Left renal pelvis (tissue), 4 donors: ENCODE data around the gene EEIG1. TPM values are rescaled to one million over a fixed set of nuclear protein-coding genes. Genes with fewer than 3 reads are reported as not detected.
A peak's percentile ranks its signal among the peaks of the same experiment; 100 is the strongest.

Source experiments
- DNase-seq, 4 donors: peaks; one replicate each; pipeline ENCODE4 v3.0.0-alpha.2; 2013; ENCODE audit warnings: low read depth in 4 of 4, low spot score in 3 of 4
- polyA plus RNA-seq, 4 donors: library from polyadenylated mRNA; unstranded; fragments of 120-200 nt; gene quantifications; one replicate each; pipeline ENCODE4 v1.2.1, GENCODE V29; 2013; ENCODE audit not compliant: insufficient read length in 4 of 4

Gene EEIG1
- polyA plus RNA-seq, 4 donors = 32.3 to 45.6 (median 36.8) TPM

DNA sequence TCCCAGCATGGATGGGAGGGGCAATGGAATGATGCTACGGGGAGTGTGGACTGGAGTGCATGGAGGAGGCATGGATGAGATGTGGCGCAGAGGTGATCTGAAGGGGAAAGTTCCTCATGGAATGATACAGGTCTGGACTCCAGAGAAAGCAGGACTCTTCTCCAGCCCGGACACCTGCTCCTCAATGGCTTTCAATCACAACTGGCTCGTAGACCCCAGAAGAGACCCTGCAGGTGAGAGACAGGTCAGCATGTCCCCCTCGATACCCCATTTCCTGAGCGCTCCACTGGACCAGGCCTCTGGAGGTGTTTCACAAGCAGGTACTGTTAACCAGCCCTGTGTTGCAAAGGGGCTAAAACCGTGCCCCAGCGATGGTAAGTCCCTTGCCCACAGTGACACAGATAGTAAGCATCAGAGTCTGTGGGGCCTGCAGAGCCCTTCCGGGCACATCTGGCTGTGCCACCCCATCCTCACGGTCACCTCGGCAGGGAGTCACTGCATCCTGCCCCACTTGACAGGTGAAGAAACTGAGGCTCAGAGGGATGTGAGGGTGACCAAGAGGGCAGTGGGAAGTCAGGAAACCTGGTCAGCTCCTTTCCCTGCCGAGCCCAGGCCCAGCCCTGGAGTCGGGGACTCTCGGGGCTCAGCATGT lies 37.7 kb downstream of the EEIG1 start:
- no peak for DNase-seq

DNA sequence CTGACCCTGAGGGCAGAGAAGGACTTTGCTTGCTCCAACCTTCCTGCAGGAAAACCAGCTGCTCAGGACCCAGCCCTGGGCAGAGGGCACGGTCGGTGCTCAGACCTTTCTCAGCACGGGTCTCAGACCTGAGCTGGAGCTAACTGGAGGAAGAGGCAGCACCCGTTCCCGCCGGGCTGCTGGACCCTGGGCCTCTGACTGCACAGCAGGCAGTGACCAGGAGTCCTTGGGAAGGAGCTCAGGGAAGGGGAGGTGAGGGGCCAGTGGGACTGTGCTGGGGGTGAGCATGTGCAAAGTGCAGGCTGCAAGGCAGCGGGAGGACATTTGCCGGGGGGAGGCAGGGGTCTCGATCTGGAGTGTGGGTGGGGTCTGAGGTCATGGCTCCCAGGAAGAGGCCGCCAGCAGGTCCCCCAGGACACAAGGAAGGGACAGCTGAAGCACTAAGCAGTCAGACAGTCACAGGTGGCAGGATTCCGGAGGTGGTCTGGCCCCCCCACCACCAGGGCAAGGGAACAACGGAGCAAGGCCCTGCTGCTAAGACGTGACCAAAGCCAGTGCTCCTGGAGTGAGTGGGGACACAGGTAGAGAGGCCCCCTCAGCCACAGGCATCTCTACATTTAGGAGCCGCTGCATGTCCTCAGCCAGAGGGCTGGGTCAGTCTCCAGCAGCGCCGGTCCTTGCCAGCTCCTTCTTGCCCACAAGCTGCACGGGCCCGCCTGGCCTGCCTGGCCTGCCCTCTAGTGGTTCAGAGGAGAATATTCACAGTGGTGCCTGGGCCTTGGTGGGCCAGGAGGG lies 38.4 kb downstream of the EEIG1 start:
- DNase-seq = no peak

GRCh38 chr9:127941961-127942215 lies 38.9 kb downstream of the EEIG1 start:
- DNase-seq = no peak

DNA sequence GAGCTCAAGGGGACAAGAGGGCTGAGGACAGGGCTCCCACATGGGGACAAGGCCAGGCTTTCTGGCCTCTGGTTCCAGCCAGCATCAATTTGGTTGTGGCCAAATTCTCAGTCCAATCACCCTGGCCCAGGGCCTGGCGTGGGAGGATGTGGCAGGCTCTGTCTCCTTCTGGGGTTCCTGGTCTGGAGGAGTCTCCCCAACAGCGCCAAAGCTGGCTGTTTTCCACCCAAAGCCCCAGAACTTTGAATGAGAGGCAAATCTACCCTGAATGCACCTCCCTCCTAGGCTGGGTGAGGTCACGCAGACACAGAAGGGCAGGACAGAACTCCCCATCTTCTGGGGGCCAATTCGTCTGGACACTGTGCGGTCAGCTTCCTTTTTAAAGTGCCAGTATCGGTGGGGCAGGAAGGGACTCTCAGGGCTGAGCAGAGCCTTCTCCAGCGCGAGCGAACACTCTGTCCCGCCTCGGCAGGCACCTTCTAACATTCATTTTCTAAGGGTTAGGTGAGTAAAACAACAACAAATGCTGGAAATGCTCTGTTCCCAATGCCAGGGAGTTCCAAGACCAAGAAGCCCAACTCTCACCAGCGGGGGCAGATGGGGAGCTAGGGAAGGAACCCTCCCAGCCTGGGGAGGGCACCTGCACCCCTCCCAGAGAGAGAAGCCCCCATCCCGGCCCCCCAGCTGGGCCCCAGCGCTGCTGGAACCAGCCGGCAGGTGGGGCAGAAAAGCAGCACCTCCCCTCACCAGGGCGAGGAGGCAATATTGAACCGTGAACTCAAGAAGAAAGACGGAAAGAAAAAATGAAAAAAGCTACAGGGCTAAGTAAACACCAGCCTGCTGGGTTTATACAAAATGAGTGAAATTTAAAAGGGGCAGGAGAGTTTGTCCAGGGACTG lies 39.5 kb downstream of the EEIG1 start:
- DNase-seq = no peak

DNA sequence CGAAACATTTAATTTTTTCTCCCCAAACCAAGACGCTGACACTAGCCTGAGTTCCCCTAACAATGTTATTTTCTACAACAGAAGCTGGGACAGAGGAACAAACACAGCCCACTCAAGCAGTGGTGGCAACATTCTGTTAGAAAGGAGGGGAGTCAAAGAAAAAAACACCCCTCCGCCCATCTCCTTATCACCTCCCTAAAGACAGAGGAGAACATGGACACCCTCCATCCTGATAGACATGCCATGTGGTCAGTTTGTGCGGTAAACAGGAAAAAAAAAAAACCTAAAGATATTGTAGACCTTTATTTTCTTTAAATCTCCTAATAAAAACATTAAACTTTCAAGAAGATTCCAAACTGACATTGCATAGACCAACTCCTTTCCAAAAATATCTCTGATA lies 40.2 kb downstream of the EEIG1 start:
- DNase-seq = no peak

DNA sequence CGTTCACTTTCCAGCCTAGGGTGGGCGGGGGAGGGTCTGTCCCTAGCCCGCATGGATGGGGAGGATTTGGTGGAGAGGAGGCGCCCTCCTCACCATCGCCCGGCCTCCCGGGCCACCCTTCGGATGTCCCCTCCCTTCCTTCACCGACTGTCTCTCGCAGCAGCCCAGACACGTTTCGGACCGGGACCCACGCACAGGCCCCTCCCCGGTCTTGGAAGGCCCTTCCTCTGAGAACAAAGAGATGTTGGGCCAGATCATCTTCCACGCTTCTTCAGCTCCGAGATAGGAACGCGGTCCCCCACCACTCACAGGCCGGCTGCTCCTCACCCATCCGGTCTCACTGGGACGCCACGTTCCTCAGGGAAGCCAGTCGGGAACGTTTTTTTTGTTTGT lies 42.5 kb downstream of the EEIG1 start:
- no peak for DNase-seq

- peak; percentile 62 to 77 (median 76) for DNase-seq
These were observed 43.1 kb downstream of the EEIG1 start, which contains the start of gene DPM2 for GRCh38 chr9:127937388-127938297. Gene DPM2 (minus strand): TSS chr9:127937854. CDS start chr9:127937820, 34 bp downstream.

DNA sequence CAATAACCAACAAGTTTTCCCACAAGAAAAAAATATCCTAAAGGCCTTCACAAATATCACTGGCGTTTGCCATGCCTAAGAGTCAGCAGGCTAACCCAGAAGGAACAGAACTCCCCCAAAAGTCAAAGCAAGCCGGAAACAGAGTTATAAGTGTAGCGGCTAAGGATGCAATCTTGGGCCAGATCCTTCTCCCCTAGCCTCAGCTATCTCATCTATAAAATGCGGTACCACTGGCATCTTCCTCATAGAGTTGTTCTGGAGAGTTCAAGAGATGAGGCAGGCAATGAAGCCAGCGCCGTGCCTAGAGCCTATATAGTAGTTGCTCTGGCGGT lies 43.8 kb downstream of the EEIG1 start:
- DNase-seq = no peak

DNA sequence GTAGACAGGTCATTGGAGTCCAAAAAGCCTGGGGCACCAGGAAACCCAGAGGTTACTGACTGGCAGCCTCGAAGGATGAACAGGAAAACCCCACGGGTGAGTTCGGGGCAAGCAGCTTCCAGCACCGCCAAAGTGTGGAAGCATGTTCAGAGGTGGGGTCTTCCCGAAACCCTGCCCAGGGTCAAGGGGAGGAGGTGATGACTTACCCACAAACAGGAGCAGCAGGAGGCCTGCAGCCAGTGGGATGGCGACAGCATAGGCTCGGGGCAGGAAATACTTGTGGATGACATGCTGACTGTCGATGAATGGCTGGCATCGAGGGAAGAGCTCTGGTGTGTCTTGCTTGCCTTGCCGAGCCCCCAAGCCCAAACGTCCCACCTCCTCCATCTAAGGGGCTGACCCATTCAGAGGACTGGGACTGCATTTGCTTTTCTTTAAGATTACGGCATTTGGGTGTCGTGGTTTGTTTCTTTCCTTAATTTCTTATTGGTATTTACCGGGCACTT lies 44.4 kb downstream of the EEIG1 start:
- no peak for DNase-seq

- DNase-seq = no peak
These were observed 45.0 kb downstream of the EEIG1 start for GRCh38 chr9:127935765-127936221.

- no peak for DNase-seq
These were observed 45.8 kb downstream of the EEIG1 start for GRCh38 chr9:127934986-127935385.

DNA sequence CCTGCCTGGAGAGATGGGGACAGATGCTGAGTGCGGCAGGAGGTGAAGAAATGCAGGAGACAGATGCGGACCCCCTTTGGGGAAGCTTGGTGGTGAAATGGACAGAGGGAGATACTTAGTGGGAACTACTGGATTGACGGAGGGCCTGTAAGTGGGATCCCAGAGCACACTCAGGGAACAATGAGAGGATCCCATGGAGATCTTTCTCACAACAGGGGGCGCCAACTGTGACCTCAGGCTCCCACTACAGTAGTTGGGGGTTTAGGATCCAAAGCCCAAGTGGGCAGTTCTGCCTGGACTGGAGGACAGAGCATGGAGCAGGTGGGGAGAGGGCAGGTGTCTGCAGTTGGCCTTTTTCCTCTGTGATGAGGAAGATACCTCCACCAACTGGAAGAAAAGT lies 46.5 kb downstream of the EEIG1 start:
- DNase-seq = no peak

DNA sequence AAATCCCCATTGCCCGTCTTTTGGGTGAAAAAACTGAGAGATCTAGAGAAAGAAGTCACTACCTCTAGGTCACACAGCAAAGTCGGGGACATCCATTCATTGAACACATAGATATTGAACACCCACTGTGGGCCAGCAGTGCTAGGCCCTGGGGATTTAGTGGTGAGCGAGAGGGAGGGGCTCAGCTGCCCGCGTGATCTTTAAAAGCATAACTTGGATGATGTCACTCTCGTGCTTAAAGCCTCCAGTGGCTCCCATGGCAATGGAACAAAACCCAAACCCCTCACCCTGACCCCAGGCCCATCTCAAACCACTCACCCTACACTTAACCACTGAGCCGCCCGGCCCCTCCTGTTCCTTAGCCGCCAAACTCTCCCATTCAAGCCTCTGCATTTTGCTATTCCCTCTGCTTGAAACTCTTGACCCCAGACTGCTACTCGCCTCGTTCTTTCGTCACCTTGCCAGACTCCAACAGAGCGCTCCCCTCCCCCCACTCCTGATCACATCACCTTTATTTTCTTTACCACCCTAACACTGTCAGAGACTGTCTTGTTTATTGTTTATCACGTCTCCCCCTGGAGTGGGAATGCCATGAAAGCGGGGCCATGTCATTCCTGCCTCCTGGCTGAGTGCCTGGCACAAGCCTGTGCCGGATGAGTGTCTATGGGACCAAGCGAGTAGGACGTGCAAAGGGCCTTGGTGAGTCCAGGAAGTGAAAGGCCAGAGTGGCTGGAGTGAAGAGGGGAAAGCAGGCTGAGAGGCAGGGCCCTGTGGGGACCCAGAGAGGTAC lies 49.5 kb downstream of the EEIG1 start:
- no peak for DNase-seq

Other genes with a start within 250 kb of the EEIG1 start
- gene TOR2A, start 245.7 kb downstream of the EEIG1 start, polyA plus RNA-seq = 10 to 100 TPM; 11.7 to 20.0 (median 13.6) TPM
- 10 to 100 TPM; 10.3 to 17.8 (median 14.1) TPM for gene SH2D3C, start 202.3 kb downstream of the EEIG1 start, polyA plus RNA-seq
- gene CDK9, start 195.0 kb downstream of the EEIG1 start, polyA plus RNA-seq = 10 to 100 TPM; 62.7 to 74.9 (median 68.7) TPM
- gene FPGS, start 178.1 kb downstream of the EEIG1 start, polyA plus RNA-seq = 10 to 100 TPM; 36.3 to 50.7 (median 40.0) TPM
- gene ENG, start 126.3 kb downstream of the EEIG1 start, polyA plus RNA-seq = 10 to 100 TPM; 76.1 to 91.7 (median 83.2) TPM
- 10 to 100 TPM; 35.9 to 45.3 (median 43.0) TPM for gene AK1, start 103.3 kb downstream of the EEIG1 start, polyA plus RNA-seq
- 10 to 100 TPM; 38.6 to 46.5 (median 43.3) TPM for gene ST6GALNAC6, start 81.4 kb downstream of the EEIG1 start, polyA plus RNA-seq
- 10 to 100 TPM; 10.4 to 17.5 (median 12.5) TPM for gene ST6GALNAC4, start 63.9 kb downstream of the EEIG1 start, polyA plus RNA-seq
- gene PIP5KL1, start 50.2 kb downstream of the EEIG1 start, polyA plus RNA-seq = 1 to 10 TPM in 3 of 4 donors, under 1 TPM in 1; 0.85 to 2.2 (median 1.9) TPM
- 10 to 100 TPM; 33.5 to 38.7 (median 36.4) TPM for gene DPM2, start 43.1 kb downstream of the EEIG1 start, polyA plus RNA-seq
- 10 to 100 TPM in 2 of 4 donors, 1 to 10 TPM in 2; 7.6 to 14.0 (median 11.0) TPM for gene NAIF1, start 86.3 kb upstream of the EEIG1 start, polyA plus RNA-seq
- gene SLC25A25, start 87.2 kb upstream of the EEIG1 start, polyA plus RNA-seq = 10 to 100 TPM; 12.5 to 17.2 (median 13.1) TPM
- gene PTGES2, start 146.7 kb upstream of the EEIG1 start, polyA plus RNA-seq = 10 to 100 TPM; 27.0 to 68.2 (median 42.8) TPM
- 1 to 10 TPM in 2 of 4 donors, under 1 TPM in 1, not detected in 1; 0.80 to 4.6 (median 1.3) TPM for gene LCN2, start 168.5 kb upstream of the EEIG1 start, polyA plus RNA-seq
- 10 to 100 TPM; 33.1 to 65.4 (median 38.4) TPM for gene BBLN, start 179.3 kb upstream of the EEIG1 start, polyA plus RNA-seq
- gene CIZ1, start 210.6 kb upstream of the EEIG1 start, polyA plus RNA-seq = 100 to 1,000 TPM; 116 to 160 (median 124) TPM
- 100 to 1,000 TPM in 2 of 4 donors, 10 to 100 TPM in 2; 47.8 to 204 (median 102) TPM for gene DNM1, start 222.4 kb upstream of the EEIG1 start, polyA plus RNA-seq